Measurements from ENCODE around the gene TRAPPC4. TPM values are rescaled to one million over a fixed set of nuclear protein-coding genes. Genes with fewer than 3 reads are reported as not detected.

Gene TRAPPC4
- total RNA-seq, 2 donors from 2014 or later: 59.3 to 70.0 TPM

Other genes starting within 250 kb of the TRAPPC4 start
- gene DDX6, start 227.6 kb upstream of the TRAPPC4 start, total RNA-seq: 100 to 1,000 TPM; 239 to 256 TPM
- 10 to 100 TPM; 16.9 to 20.3 TPM for gene CXCR5, start 134.9 kb upstream of the TRAPPC4 start, total RNA-seq
- 10 to 100 TPM; 33.5 to 34.5 TPM for gene BCL9L, start 92.8 kb upstream of the TRAPPC4 start, total RNA-seq
- gene UPK2, start 62.5 kb upstream of the TRAPPC4 start, total RNA-seq: 1 to 10 TPM in 1 of 2 donors, under 1 TPM in 1; 0.53 to 1.2 TPM
- not detected for gene FOXR1, start 47.0 kb upstream of the TRAPPC4 start, total RNA-seq
- gene CENATAC, start 20.6 kb upstream of the TRAPPC4 start, total RNA-seq: 10 to 100 TPM; 40.1 to 44.5 TPM
- gene RPS25, start 423 bp upstream of the TRAPPC4 start, total RNA-seq: 1,000 to 10,000 TPM; 1,893 to 1,917 TPM
- gene SLC37A4, start 12.1 kb downstream of the TRAPPC4 start, total RNA-seq: 10 to 100 TPM; 35.8 to 41.4 TPM
- 100 to 1,000 TPM; 199 to 232 TPM for gene HYOU1, start 38.4 kb downstream of the TRAPPC4 start, total RNA-seq
- gene VPS11, start 49.1 kb downstream of the TRAPPC4 start, total RNA-seq: 10 to 100 TPM; 24.0 to 24.2 TPM
- 10 to 100 TPM; 31.6 to 42.5 TPM for gene HMBS, start 66.1 kb downstream of the TRAPPC4 start, total RNA-seq
- gene DPAGT1, start 83.1 kb downstream of the TRAPPC4 start, total RNA-seq: 10 to 100 TPM; 63.8 to 81.9 TPM
- gene C2CD2L, start 88.6 kb downstream of the TRAPPC4 start, total RNA-seq: 10 to 100 TPM; 21.0 to 21.1 TPM
- gene HINFP, start 102.8 kb downstream of the TRAPPC4 start, total RNA-seq: 10 to 100 TPM; 31.9 to 34.1 TPM
- under 1 TPM; 0.09 to 0.24 TPM for gene ABCG4, start 130.3 kb downstream of the TRAPPC4 start, total RNA-seq
- gene NLRX1, start 150.0 kb downstream of the TRAPPC4 start, total RNA-seq: 10 to 100 TPM; 19.3 to 26.7 TPM
- 1 to 10 TPM in 1 of 2 donors, under 1 TPM in 1; 0.76 to 1.1 TPM for gene NHERF4, start 166.7 kb downstream of the TRAPPC4 start, total RNA-seq
- gene CBL, start 187.6 kb downstream of the TRAPPC4 start, total RNA-seq: 10 to 100 TPM; 45.4 to 52.7 TPM

All from activated T-cell treated with anti-CD3 and anti-CD28 coated beads, Interleukin-2, amount 50 U/mL, for 72 hours (primary cell).